OCI-LY1 (cell line): ENCODE results near the gene DAPK2.

Source experiments
- EZH2 ChIP-seq: fragments of 200-600 bp; sonication (generic), shearing (Covaris generic); IDR thresholded peaks from 2 replicates; pipeline ENCODE4 v1.8.0; 2017; ENCODE audit warnings: borderline replicate concordance, mixed run types, mild to moderate bottlenecking, antibody characterized with exemption, low read length, moderate library complexity, mixed read lengths
- TF ChIP-seq, protein P1 (sequence below): fragments of 200-600 bp; sonication (generic), shearing (Covaris generic); IDR thresholded peaks from 2 replicates; pipeline ENCODE4 v1.5.1; 2017; ENCODE audit warnings: mild to moderate bottlenecking, antibody characterized with exemption, low read length, moderate library complexity, mixed read lengths

DNA sequence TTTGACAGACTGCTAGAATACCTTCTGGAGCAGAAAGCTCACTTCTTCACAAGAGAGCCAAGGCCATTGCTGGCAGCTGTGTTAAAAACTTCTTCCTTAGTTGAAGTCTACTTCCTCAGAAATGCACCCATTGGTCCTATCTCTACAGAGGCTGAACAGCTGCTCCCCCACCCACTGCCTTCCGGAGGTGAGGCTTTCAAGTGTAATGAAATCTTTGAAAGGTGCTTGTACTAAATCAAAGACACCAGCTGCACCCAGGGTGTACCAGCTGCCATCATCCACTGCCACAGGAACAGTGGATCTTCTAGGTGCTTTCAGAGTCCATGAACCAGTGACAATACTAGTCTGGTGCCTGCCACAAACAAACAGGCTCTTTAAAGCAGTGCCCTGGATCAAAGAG is 186.1 kb downstream of the DAPK2 start:
- TF ChIP-seq, protein P1, sequence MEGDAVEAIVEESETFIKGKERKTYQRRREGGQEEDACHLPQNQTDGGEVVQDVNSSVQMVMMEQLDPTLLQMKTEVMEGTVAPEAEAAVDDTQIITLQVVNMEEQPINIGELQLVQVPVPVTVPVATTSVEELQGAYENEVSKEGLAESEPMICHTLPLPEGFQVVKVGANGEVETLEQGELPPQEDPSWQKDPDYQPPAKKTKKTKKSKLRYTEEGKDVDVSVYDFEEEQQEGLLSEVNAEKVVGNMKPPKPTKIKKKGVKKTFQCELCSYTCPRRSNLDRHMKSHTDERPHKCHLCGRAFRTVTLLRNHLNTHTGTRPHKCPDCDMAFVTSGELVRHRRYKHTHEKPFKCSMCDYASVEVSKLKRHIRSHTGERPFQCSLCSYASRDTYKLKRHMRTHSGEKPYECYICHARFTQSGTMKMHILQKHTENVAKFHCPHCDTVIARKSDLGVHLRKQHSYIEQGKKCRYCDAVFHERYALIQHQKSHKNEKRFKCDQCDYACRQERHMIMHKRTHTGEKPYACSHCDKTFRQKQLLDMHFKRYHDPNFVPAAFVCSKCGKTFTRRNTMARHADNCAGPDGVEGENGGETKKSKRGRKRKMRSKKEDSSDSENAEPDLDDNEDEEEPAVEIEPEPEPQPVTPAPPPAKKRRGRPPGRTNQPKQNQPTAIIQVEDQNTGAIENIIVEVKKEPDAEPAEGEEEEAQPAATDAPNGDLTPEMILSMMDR = no peak
- no peak for TF ChIP-seq EZH2
